ENCODE data around the gene ABCA13. TPM values are rescaled to one million over a fixed set of nuclear protein-coding genes. Genes with fewer than 3 reads are reported as not detected.

ABCA13 gene
- total and polyA plus RNA-seq, 2 of the 4 experiments (the other 2 are of a cell fraction), result under 0.01 to 0.07 TPM

- no peak overlapping the region for H3K56ac ChIP-seq (ENCODE audit: extremely low read depth, insufficient read depth, low read length)
- H3K4me1 ChIP-seq (ENCODE audit: control insufficient read depth, insufficient read depth, low read length), result no peaks in the 10 kb centered on the region
- no peak overlapping the region for H3K4me3 ChIP-seq (ENCODE audit: insufficient read depth, low read depth, low read length)
- no peak overlapping the region for H3K14ac ChIP-seq (replicated peaks; ENCODE audit: low read depth, low read length)
- no peak overlapping the region for H3K18ac ChIP-seq (ENCODE audit: low read depth, low read length)
- no peak overlapping the region for H4K8ac ChIP-seq (ENCODE audit: low read depth in 2 of 2, low read length in 2 of 2)
- no peak overlapping the region for H3K4ac ChIP-seq (ENCODE audit: low read depth, low read length)
- CTCF ChIA-PET, result no interaction called here
- no peak overlapping the region for H4K5ac ChIP-seq (ENCODE audit: low read depth, low read length)
- H3K27ac ChIP-seq (ENCODE audit: insufficient read depth, low read length), result no peak overlapping the region
- intact Hi-C loops (cut with micrococcal nuclease) (no loop called here), in situ Hi-C loops (cut with MboI; ENCODE audit: low sequenced_read_pairs) (no loop called here), dilution Hi-C loops (cut with HindIII; ENCODE audit: low sequenced_read_pairs, unreplicated experiment) (no loop called here)
- no peaks in the 10 kb centered on the region for H3K9me3 ChIP-seq (ENCODE audit: control insufficient read depth, insufficient read depth, low read length)
- H3K36me3 ChIP-seq (ENCODE audit: control insufficient read depth, insufficient read depth, low read length), result no peaks in the 10 kb centered on the region
- H2BK20ac ChIP-seq (ENCODE audit: low read depth, low read length), result no peak overlapping the region
- no TSS peak for BruUV-seq (replicated peaks)
- TF ChIP-seq MAZ (IDR thresholded peaks at IDR 0.05; ENCODE audit: borderline replicate concordance, low read depth, low read length) (no peak), RAD21 (IDR thresholded peaks at IDR 0.05; ENCODE audit: low read length) (no peak), BHLHE40 (IDR thresholded peaks at IDR 0.05; ENCODE audit: low read depth, low read length) (no peak), MXI1 (IDR thresholded peaks at IDR 0.05; ENCODE audit: borderline replicate concordance, low read depth, low read length) (no peak), CEBPB (IDR thresholded peaks at IDR 0.05; ENCODE audit: low read depth, low read length) (no peak), NFE2L2 (IDR thresholded peaks at IDR 0.05; ENCODE audit: low read depth, low read length) (no peak), SMC3 (IDR thresholded peaks at IDR 0.05; ENCODE audit: low read depth, low read length) (no peak), RFX5 (IDR thresholded peaks at IDR 0.05; ENCODE audit: low read depth, low read length) (no peak), CTCF (conservative IDR thresholded peaks at IDR 0.05; ENCODE audit: low read depth, low read length) (no peak), FOS (IDR thresholded peaks at IDR 0.05; ENCODE audit: low read depth, low read length) (no peak), CHD1 (IDR thresholded peaks at IDR 0.05; ENCODE audit: low read depth, low read length) (no peak), RCOR1 (IDR thresholded peaks at IDR 0.05; ENCODE audit: insufficient replicate concordance, low read length) (no peak), POLR2A (IDR thresholded peaks at IDR 0.05; ENCODE audit: low read depth, low read length) (no peak), MAFK (IDR thresholded peaks at IDR 0.05; ENCODE audit: low read depth, low read length) (no peak), ELK1 (IDR thresholded peaks at IDR 0.05; ENCODE audit: borderline replicate concordance, low read depth, low read length) (no peak)
- TF ChIP-seq, protein P1, sequence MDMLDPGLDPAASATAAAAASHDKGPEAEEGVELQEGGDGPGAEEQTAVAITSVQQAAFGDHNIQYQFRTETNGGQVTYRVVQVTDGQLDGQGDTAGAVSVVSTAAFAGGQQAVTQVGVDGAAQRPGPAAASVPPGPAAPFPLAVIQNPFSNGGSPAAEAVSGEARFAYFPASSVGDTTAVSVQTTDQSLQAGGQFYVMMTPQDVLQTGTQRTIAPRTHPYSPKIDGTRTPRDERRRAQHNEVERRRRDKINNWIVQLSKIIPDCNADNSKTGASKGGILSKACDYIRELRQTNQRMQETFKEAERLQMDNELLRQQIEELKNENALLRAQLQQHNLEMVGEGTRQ (IDR thresholded peaks at IDR 0.05; ENCODE audit: low read depth, low read length), result no peak
- no peak overlapping the region for H3K4me2 ChIP-seq (ENCODE audit: low read depth, low read length)
- no peaks in the 10 kb centered on the region for H4K20me1 ChIP-seq (ENCODE audit: insufficient read depth, low read length)
- peaks cover 12% of the 10 kb centered on the region for H3K27me3 ChIP-seq (ENCODE audit: control insufficient read depth, insufficient read depth, low read length)
- H3K9ac ChIP-seq (ENCODE audit: low read depth, low read length), result no peak overlapping the region
- DNase-seq, result no peak
- no peak for ATAC-seq (ENCODE audit: low read depth)
- H2AFZ ChIP-seq (replicated peaks; ENCODE audit: low read length, poor library complexity), result no peak overlapping the region
- WGBS, 2 experiments (ENCODE audit: extremely low coverage in 2 of 2, insufficient read length in 1 of 2), result no CpG with 5 or more reads among the region's 2 CpGs
- no peak overlapping the region for H2BK15ac ChIP-seq (ENCODE audit: low read depth, low read length)
- no peak overlapping the region for H2BK5ac ChIP-seq (ENCODE audit: low read depth, low read length, poor library complexity, severe bottlenecking)
- no peak overlapping the region for H2AK5ac ChIP-seq (ENCODE audit: low read depth, low read length)
- no peaks in the 10 kb centered on the region; the same call in 1 of the 2 replicates for H3K9me1 ChIP-seq (ENCODE audit: insufficient read depth, low read length)
- no peak overlapping the region for H4K91ac ChIP-seq (ENCODE audit: insufficient read depth, low read depth, low read length)
- H3K23ac ChIP-seq (ENCODE audit: low read depth, low read length), result no peak overlapping the region
- no peak overlapping the region for H2AK9ac ChIP-seq (replicated peaks; ENCODE audit: low read depth, low read length, poor library complexity)
- H2BK120ac ChIP-seq (ENCODE audit: low read depth, low read length), result no peak overlapping the region
- POLR2A ChIA-PET (ENCODE audit: unreplicated experiment), result no interaction called here
- no peaks in the 10 kb centered on the region for H3K79me1 ChIP-seq (ENCODE audit: low read depth in 1 of 2, low read length in 2 of 2)
These were observed 22.9 kb upstream of the ABCA13 start for GRCh38 chr7:48148311-48148710.
